ENCODE results near the gene SDHC.

The SDHC gene

GRCh38 chr1:161290779-161291178 is 23.4 kb upstream of the SDHC start:
- Histone ChIP-seq H3K4me1 (ENCODE audit: control insufficient read depth in 1 of 2, insufficient read depth in 1 of 2, low read depth in 1 of 2, low read length in 1 of 2) (no peaks in the 10 kb centered on the region), H3K9me3 (no peaks in the 10 kb centered on the region), H3K27ac (no peak overlapping the region), H3K36me3 (peaks cover 4% of the 10 kb centered on the region), H3K4me3 (ENCODE audit: low read depth in 1 of 2, low read length in 1 of 2) (no peak overlapping the region), H3K27me3 (no peaks in the 10 kb centered on the region)
- TF ChIP-seq CTCF (IDR thresholded peaks at IDR 0.05) = no peak

- no peak for TF ChIP-seq CTCF (IDR thresholded peaks at IDR 0.05)
- Histone ChIP-seq H3K4me1 (ENCODE audit: control insufficient read depth in 1 of 2, insufficient read depth in 1 of 2, low read depth in 1 of 2, low read length in 1 of 2) (peaks cover 19 to 23% of the 10 kb centered on the region in 2 experiments), H3K36me3 (no peaks in the 10 kb centered on the region), H3K4me3 (ENCODE audit: low read depth in 1 of 2, low read length in 1 of 2) (no peak overlapping the region), H3K27ac (peak overlapping the region; percentile 50), H3K27me3 (no peaks in the 10 kb centered on the region), H3K9me3 (no peaks in the 10 kb centered on the region)
Measured at GRCh38 chr1:161297415-161297814, 16.8 kb upstream of the SDHC start.

- no peak for TF ChIP-seq CTCF (IDR thresholded peaks at IDR 0.05)
- Histone ChIP-seq H3K4me1 (ENCODE audit: control insufficient read depth in 1 of 2, insufficient read depth in 1 of 2, low read depth in 1 of 2, low read length in 1 of 2) (peaks cover 24 to 29% of the 10 kb centered on the region in 2 experiments), H3K27ac (peak overlapping the region; percentile 50), H3K4me3 (ENCODE audit: low read depth in 1 of 2, low read length in 1 of 2) (no peak overlapping the region), H3K27me3 (no peaks in the 10 kb centered on the region), H3K9me3 (no peaks in the 10 kb centered on the region), H3K36me3 (no peaks in the 10 kb centered on the region)
Measured at GRCh38 chr1:161298116-161298515, 16.1 kb upstream of the SDHC start.

- H3K4me1 ChIP-seq (ENCODE audit: control insufficient read depth in 1 of 2, insufficient read depth in 1 of 2, low read depth in 1 of 2, low read length in 1 of 2) = peaks cover 32 to 40% of the 10 kb centered on the region in 2 experiments
- H3K27me3 ChIP-seq = no peaks in the 10 kb centered on the region
- no peak overlapping the region for H3K27ac ChIP-seq
- H3K9me3 ChIP-seq = no peaks in the 10 kb centered on the region
- H3K4me3 ChIP-seq (ENCODE audit: low read depth in 1 of 2, low read length in 1 of 2) = no peak overlapping the region
- H3K36me3 ChIP-seq = no peaks in the 10 kb centered on the region
- TF ChIP-seq CTCF (IDR thresholded peaks at IDR 0.05) = no peak
Measured at GRCh38 chr1:161299347-161299746, 14.8 kb upstream of the SDHC start.

GRCh38 chr1:161300478-161300877 is 13.7 kb upstream of the SDHC start:
- no peak overlapping the region for H3K27ac ChIP-seq
- TF ChIP-seq CTCF (IDR thresholded peaks at IDR 0.05) = no peak
- no peaks in the 10 kb centered on the region for H3K27me3 ChIP-seq
- peaks cover 42 to 51% of the 10 kb centered on the region in 2 experiments for H3K4me1 ChIP-seq (ENCODE audit: control insufficient read depth in 1 of 2, insufficient read depth in 1 of 2, low read depth in 1 of 2, low read length in 1 of 2)
- H3K36me3 ChIP-seq = no peaks in the 10 kb centered on the region
- no peak overlapping the region for H3K4me3 ChIP-seq (ENCODE audit: low read depth in 1 of 2, low read length in 1 of 2)
- H3K9me3 ChIP-seq = no peaks in the 10 kb centered on the region
